Naive B cell (primary cell): ENCODE data around the gene FUT8. TPM values are rescaled to one million over a fixed set of nuclear protein-coding genes. Genes with fewer than 3 reads are reported as not detected.
A peak's percentile ranks its signal among the peaks of the same experiment; 100 is the strongest.

Source experiments
- ATAC-seq, 2 donors: fragments of 150-1000 bp; cut with Tn5 transposase; 2 replicates each; pipeline ENCODE4 v1.10.0; 2021; ENCODE audit warnings: low read depth in 2 of 2, mild to moderate bottlenecking in 2 of 2, moderate library complexity in 2 of 2
- DNase-seq: peaks from one replicate; pipeline ENCODE4 v3.0.0; 2022
- H3K27ac Mint-ChIP-seq, 6 donors: one replicate each; pipeline ENCODE4 v1.8.0; 2020 to 2022; ENCODE audit warnings: mild to moderate bottlenecking in 6 of 6, mixed read lengths in 6 of 6, moderate library complexity in 5 of 6, inconsistent platforms in 2 of 6
- H3K27me3 Mint-ChIP-seq, 3 donors: one replicate each; pipeline ENCODE4 v1.8.0; 2021 to 2022; ENCODE audit warnings: mixed read lengths in 3 of 3, mild to moderate bottlenecking in 1 of 3
- H3K36me3 Mint-ChIP-seq, 2 donors: one replicate each; pipeline ENCODE4 v1.8.0; 2020 to 2022; ENCODE audit warnings: mixed read lengths in 2 of 2, inconsistent platforms in 1 of 2, mild to moderate bottlenecking in 1 of 2
- H3K4me1 Mint-ChIP-seq, 3 donors: one replicate each; pipeline ENCODE4 v1.8.0; 2020 to 2022; ENCODE audit warnings: mixed read lengths in 3 of 3, inconsistent platforms in 1 of 3, mild to moderate bottlenecking in 1 of 3, moderate library complexity in 1 of 3
- H3K4me3 Mint-ChIP-seq, 8 donors: one replicate each; pipeline ENCODE4 v1.8.0; 2020 to 2022; ENCODE audit warnings: mild to moderate bottlenecking in 8 of 8, mixed read lengths in 8 of 8, moderate library complexity in 8 of 8, inconsistent platforms in 2 of 8
- H3K9me3 Mint-ChIP-seq, 7 donors: one replicate each; pipeline ENCODE4 v1.8.0; 2020 to 2022; ENCODE audit warnings: mixed read lengths in 7 of 7, mild to moderate bottlenecking in 5 of 7, inconsistent platforms in 2 of 7, moderate library complexity in 1 of 7
- polyA plus RNA-seq, 6 donors: library from polyadenylated mRNA; unstranded; fragments of 300-500 nt; fragmentation: Illumina TruSeq; gene quantifications; one replicate each; pipeline ENCODE4 v1.2.3, GENCODE V29; 2021; ENCODE audit warnings: low read depth in 6 of 6

FUT8 gene
- polyA plus RNA-seq, 6 donors from 2014 or later: 5.7 to 22.8 (median 16.2) TPM

DNA sequence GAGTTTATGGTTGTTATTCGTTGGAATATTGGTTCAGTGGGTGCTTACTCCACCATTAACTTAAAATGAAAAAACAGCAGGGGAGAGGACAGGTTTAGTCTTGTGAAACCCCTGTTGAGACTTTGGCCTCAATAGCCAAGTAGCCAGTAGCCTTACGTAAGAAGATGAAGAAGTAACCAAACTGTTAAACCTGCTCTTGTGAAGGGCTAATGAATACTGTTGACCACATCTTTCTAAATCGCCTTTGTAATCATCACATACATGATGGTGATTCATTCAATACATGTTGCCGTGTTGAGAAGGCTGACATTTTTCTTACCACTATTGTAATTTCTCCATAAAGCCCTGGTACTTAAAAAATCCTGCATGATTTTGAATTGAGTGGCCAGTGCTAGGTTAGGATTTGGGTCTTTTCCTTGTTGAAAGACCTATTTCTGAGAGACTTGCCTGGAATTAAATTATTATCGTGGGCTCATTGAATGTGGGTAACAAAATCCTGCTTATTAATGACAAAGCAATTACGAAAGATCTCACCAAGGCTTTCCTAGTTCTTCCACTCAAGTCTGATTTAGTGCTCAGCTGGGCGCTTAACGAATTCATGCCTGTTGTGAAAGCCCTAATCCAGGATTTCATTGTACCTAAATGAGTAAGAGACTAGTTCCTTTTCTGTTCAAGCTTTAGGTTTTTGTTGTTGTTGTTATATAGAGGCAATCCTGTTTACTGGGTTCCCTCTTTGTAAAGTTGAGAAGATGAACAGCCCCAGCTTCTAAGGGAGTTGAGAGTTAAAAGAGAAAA, 333.1 kb downstream of the FUT8 start:
- Mint-ChIP-seq H3K4me1 (no peaks in the 10 kb centered on the region), H3K27ac (no peak overlapping the region), H3K27me3 (no peaks in the 10 kb centered on the region), H3K4me3 (no peak overlapping the region), H3K36me3 (peaks cover 9 to 19% of the 10 kb centered on the region in 2 donors), H3K9me3 (no peaks in the 10 kb centered on the region)
- DNase-seq (no peak), ATAC-seq (no peak)

DNA sequence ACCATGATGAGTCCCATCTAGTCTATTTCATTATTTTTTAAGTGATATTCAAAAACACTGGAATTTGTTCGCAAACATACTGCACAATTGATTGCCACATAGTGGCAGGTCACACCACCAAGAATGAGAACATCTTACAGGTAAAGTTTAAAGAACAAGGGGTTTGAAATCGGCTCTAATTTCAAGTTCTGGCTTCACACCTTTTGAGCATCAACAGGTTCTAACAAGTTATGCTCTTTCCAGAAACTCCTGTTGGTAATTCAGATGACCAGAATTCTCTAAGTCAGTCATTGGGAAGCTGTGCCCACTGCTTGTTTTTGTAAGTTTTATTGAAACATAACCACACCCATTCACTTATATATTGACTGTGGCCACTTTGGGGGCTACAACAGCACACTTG, 336.3 kb downstream of the FUT8 start:
- ATAC-seq: no peak
- no peaks in the 10 kb centered on the region for H3K9me3 Mint-ChIP-seq
- H3K4me3 Mint-ChIP-seq: no peak overlapping the region
- peaks cover 0 to 14% of the 10 kb centered on the region in 2 donors for H3K36me3 Mint-ChIP-seq
- no peaks in the 10 kb centered on the region for H3K4me1 Mint-ChIP-seq
- no peaks in the 10 kb centered on the region for H3K27me3 Mint-ChIP-seq
- no peak for DNase-seq
- peak overlapping the region in 1 of 6 donors; percentile 17 for H3K27ac Mint-ChIP-seq

DNA sequence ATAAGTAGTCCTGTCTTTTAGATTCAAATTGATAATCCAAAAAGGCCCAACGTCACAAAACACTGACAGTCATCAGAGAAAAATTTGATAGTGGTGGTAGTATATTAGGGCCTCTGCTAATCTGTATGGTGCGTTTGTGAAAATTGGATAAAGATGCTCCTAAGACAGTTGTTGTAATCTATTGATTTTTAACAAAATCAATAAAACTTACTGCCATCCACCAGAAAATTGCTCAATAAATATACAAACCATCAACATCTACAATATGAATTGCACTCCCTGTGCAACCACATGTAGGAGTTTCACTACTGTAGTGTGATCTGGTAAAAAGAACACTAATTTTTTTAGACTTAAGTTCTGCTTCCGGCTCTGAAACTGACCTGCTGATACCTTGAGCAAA, 336.8 kb downstream of the FUT8 start:
- peak overlapping the region in 1 of 6 donors; percentile 16 for H3K27ac Mint-ChIP-seq
- ATAC-seq: no peak
- H3K4me3 Mint-ChIP-seq: no peak overlapping the region
- no peaks in the 10 kb centered on the region for H3K4me1 Mint-ChIP-seq
- DNase-seq: no peak
- no peaks in the 10 kb centered on the region for H3K9me3 Mint-ChIP-seq
- peaks cover 0 to 14% of the 10 kb centered on the region in 2 donors for H3K36me3 Mint-ChIP-seq
- no peaks in the 10 kb centered on the region for H3K27me3 Mint-ChIP-seq

DNA sequence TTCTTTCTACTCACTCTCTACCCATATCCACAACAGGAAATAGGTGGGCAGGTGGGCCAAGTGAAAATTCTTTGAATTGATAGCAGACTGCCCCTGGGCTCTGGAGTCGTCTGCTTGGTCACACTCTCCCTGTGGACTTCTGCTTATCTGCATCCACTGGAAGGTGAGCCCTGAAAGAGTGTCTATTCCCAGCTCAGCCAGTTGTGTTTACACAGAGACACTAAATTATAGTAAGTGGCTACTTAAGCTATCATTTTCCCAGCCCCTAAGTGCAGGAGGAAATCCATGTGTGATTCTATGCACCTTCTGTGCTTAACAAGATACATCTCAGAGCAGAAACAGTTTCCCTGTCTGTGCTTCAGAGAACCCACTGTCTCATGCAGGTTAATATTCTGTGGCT, 338.4 kb downstream of the FUT8 start:
- ATAC-seq (no peak), DNase-seq (no peak)
- Mint-ChIP-seq H3K9me3 (no peaks in the 10 kb centered on the region), H3K27ac (no peak overlapping the region), H3K36me3 (peaks cover 0 to 11% of the 10 kb centered on the region in 2 donors), H3K27me3 (no peaks in the 10 kb centered on the region), H3K4me1 (no peaks in the 10 kb centered on the region), H3K4me3 (no peak overlapping the region)

DNA sequence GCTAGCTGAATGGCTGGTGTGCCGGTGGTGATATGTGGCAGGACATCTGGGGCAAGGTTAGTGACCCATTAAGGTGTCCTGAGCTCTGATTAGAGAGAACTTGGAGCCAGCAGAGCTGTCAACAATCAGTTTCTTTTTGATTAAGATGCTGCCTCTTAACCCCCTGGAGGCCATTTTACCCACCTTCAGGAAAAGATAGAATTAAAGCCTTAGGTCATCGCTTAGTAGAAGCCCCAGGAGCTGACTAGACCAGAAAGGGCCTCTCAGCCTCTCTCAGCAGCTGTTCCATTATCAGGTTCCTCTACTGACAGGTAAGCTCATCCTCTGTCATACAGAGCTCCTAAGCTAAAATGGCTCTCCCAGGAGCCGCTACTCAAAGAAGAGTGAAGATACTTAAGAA, 339.0 kb downstream of the FUT8 start:
- Mint-ChIP-seq H3K36me3 (peaks cover 0 to 6% of the 10 kb centered on the region in 2 donors), H3K4me3 (no peak overlapping the region), H3K27me3 (no peaks in the 10 kb centered on the region), H3K4me1 (no peaks in the 10 kb centered on the region), H3K27ac (no peak overlapping the region), H3K9me3 (no peaks in the 10 kb centered on the region)
- ATAC-seq: no peak
- no peak for DNase-seq

DNA sequence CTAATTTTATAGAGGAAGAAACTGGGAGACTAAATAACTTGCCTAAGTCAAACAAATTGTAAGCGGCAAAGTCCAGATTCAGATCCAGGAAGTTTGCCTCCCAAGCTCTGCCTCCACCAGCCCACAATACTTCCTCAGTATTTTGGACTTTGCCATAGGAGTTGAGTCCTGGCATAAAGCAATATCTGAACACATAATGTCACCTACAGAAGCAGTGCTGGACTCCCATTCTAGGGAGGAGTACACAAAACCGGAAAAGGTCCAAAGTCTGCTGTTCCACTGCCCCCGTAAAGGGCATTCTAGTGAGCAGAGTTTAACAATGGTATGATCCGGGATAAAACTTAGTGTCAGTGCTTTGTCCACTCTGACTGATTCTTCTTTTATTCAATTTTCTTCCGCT, 340.5 kb downstream of the FUT8 start:
- Mint-ChIP-seq H3K4me3 (no peak overlapping the region), H3K27ac (no peak overlapping the region), H3K9me3 (no peaks in the 10 kb centered on the region), H3K4me1 (no peaks in the 10 kb centered on the region), H3K27me3 (no peaks in the 10 kb centered on the region), H3K36me3 (no peaks in the 10 kb centered on the region)
- DNase-seq (no peak), ATAC-seq (no peak)

DNA sequence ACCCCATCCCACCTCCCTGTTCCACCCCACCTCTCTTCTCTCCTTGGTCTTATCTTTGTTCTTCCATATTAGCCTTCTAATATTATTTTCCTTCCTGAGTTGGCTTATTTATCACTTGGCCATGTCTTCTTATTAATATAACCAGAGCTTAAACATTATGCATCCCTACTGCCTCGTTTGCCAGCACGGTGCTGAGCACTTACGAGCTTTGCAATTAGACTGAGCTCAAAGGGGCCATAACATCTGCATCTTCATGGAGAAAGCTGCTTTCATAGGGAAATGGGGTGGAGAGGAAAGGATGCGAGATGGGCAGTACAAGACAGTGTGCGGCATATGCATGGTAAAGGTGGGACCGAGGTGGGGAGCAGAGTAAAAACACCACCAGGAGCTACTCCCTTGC, 342.8 kb downstream of the FUT8 start:
- Mint-ChIP-seq H3K9me3 (peaks cover 0 to 12% (median 3%) of the 10 kb centered on the region in 7 donors), H3K27me3 (no peaks in the 10 kb centered on the region), H3K36me3 (no peaks in the 10 kb centered on the region), H3K4me3 (no peak overlapping the region), H3K27ac (no peak overlapping the region), H3K4me1 (no peaks in the 10 kb centered on the region)
- ATAC-seq (no peak), DNase-seq (no peak)

DNA sequence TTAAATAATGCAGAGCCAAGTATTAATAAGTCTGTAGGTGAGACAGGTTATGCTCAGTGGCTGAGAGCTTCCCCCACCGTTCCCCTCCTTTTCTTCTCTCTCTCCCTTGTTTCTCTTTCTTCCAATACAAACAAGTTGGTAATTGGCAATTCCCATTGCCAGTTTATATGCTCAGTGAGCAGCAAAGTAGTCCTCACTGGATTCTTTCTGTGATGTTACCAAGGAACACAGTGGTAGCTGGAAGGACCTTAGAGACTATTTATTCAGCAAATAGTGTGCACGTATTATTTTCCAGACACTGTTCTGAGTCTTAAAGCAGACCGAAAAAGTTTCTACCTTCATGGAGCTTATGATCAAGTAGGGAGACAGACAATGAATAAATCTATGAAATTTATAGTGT, 344.4 kb downstream of the FUT8 start:
- DNase-seq: no peak
- H3K27ac Mint-ChIP-seq: no peak overlapping the region
- H3K4me1 Mint-ChIP-seq: no peaks in the 10 kb centered on the region
- H3K27me3 Mint-ChIP-seq: peaks cover 0 to 5% (median 0%) of the 10 kb centered on the region in 3 donors
- H3K36me3 Mint-ChIP-seq: no peaks in the 10 kb centered on the region
- no peak overlapping the region for H3K4me3 Mint-ChIP-seq
- peaks cover 0 to 16% (median 6%) of the 10 kb centered on the region in 7 donors for H3K9me3 Mint-ChIP-seq
- ATAC-seq: no peak

DNA sequence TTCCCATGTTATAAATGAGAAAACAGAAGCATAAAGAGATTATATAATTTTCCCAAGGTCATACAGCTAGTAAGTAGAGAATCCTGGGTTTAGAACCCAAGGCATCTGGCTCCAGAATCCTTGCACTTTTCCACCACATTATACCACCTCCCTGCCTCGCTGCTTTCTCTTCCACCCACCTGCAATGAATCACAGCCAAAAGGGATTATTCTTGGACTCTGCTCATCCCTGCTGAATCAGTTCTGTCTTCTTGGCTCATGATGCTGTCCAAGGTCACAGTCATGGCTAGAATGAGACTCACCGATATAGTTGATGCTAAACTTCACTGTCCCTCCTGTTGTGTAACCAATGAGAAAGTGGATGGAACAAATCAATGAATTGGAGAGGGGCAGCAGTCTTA, 356.6 kb downstream of the FUT8 start:
- H3K27ac Mint-ChIP-seq: peak overlapping the region in 1 of 6 donors; percentile 49
- H3K4me3 Mint-ChIP-seq: peak overlapping the region in 1 of 8 donors; percentile 69
- H3K9me3 Mint-ChIP-seq: peaks cover 0 to 4% (median 1%) of the 10 kb centered on the region in 7 donors

DNA sequence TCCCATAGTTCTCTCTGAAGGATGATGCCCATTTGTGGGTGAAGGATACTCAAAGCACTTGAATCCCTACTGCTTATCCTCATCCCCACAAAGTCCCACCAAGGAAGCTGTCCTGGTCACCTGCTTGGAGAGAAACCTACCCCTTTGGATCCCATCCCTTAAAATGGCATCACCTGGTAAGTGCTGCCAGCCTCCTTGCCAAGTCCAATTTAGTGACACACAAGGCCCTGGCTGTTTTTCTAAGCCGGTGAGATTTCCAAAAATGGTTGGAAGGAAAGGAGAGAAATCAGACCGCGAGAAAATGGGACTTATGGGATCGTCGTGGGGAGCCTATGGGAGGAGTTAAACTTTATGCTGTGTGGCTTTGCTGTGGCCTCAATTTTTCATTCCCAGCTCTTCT, 358.2 kb downstream of the FUT8 start:
- no peak overlapping the region for H3K4me3 Mint-ChIP-seq
- peaks cover 0 to 6% (median 0%) of the 10 kb centered on the region in 3 donors for H3K27me3 Mint-ChIP-seq
- H3K9me3 Mint-ChIP-seq: peaks cover 0 to 4% (median 2%) of the 10 kb centered on the region in 7 donors
- ATAC-seq (no peak), DNase-seq (no peak)
- H3K27ac Mint-ChIP-seq: no peak overlapping the region
- no peaks in the 10 kb centered on the region for H3K4me1 Mint-ChIP-seq
- H3K36me3 Mint-ChIP-seq: no peaks in the 10 kb centered on the region

More for the DNA sequence above, 356.6 kb downstream of the FUT8 start:
- Mint-ChIP-seq H3K4me1 (no peaks in the 10 kb centered on the region), H3K36me3 (no peaks in the 10 kb centered on the region), H3K27me3 (peaks cover 0 to 7% (median 0%) of the 10 kb centered on the region in 3 donors)
- no peak for ATAC-seq
- DNase-seq: no peak

DNA sequence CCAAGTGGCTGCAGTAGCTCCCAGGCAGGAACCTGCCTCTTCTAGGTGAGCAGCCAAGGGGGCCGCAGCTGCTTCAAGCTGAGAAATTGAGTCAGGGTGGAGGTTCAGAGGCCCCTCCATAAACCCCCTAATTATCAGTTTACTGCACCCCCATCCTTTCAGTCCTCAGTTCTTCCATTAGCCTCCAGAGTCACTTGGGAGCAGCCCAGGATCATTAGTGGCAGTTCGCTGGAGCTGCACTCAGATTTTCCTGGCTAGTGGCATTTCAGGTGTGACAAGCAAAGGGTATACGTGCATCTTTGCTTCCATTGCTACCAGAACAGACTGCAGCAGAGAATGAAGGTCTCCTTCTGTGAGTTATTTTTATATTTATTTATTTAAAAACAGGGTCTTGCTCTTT, 358.7 kb downstream of the FUT8 start:
- Mint-ChIP-seq H3K27me3 (peaks cover 0 to 4% (median under 1%) of the 10 kb centered on the region in 3 donors), H3K4me3 (no peak overlapping the region), H3K36me3 (no peaks in the 10 kb centered on the region), H3K4me1 (no peaks in the 10 kb centered on the region), H3K9me3 (peaks cover 0 to 4% (median 0%) of the 10 kb centered on the region in 7 donors), H3K27ac (no peak overlapping the region)
- DNase-seq (no peak), ATAC-seq (no peak)

DNA sequence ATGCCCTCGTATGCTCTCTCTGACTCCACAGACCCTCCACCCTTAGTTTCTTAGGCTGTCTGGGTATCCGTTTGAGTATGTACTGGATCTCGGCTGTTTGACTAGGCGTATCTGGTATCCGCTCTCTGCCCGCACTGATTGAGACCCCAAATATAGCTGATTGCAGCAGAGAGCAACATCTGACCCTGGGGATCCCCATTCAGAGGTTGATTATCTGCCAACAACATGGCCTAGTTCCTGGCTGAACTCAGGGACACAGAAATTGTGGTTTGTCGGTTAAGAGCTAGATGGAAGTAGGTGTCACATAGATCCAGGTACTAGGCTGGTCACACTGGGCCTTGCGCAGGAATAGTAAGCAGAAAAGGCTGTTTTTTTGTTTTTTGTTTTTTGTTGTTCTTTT, 359.9 kb downstream of the FUT8 start:
- no peak overlapping the region for H3K4me3 Mint-ChIP-seq
- DNase-seq (no peak), ATAC-seq (no peak)
- H3K36me3 Mint-ChIP-seq: no peaks in the 10 kb centered on the region
- H3K4me1 Mint-ChIP-seq: no peaks in the 10 kb centered on the region
- H3K9me3 Mint-ChIP-seq: peaks cover 0 to 4% (median 0%) of the 10 kb centered on the region in 7 donors
- H3K27ac Mint-ChIP-seq: no peak overlapping the region
- peaks cover 0 to 5% (median 0%) of the 10 kb centered on the region in 3 donors for H3K27me3 Mint-ChIP-seq

DNA sequence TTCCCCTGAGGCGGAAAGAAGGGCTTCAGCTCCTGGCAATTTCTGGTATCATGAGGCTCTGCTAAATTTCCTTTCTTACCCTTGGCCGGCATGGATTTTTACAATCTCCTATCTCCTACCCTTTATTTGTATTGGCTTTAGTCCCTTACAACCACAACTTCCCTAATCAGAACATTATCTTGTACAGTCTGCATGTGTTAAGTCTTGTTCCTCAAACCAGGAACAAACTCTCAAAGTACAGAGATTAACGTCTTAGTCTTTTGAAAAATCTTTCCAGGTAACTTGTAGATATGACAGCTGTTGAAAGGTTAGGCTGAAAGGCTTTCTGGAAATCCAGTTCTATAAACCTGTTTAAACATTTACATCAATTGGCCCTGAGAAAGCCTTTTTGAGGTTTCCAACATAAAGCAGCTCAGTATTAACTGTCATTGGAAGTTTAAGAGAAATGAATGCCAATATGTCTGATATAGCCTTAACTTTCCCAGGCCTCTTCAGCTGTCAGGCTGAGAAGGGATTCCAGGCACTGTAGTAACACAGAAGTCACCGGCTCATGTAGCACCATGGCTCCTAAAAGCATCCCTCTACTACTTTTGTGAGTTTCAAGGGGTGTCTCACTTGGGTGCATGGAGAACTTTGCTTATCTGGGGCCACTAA, 360.5 kb downstream of the FUT8 start:
- DNase-seq (no peak), ATAC-seq (no peak)
- H3K36me3 Mint-ChIP-seq: no peaks in the 10 kb centered on the region
- H3K27me3 Mint-ChIP-seq: peaks cover 0 to 5% (median 0%) of the 10 kb centered on the region in 3 donors
- peaks cover 0 to 3% (median 0%) of the 10 kb centered on the region in 7 donors for H3K9me3 Mint-ChIP-seq
- H3K27ac Mint-ChIP-seq: no peak overlapping the region
- no peak overlapping the region for H3K4me3 Mint-ChIP-seq
- no peaks in the 10 kb centered on the region for H3K4me1 Mint-ChIP-seq

DNA sequence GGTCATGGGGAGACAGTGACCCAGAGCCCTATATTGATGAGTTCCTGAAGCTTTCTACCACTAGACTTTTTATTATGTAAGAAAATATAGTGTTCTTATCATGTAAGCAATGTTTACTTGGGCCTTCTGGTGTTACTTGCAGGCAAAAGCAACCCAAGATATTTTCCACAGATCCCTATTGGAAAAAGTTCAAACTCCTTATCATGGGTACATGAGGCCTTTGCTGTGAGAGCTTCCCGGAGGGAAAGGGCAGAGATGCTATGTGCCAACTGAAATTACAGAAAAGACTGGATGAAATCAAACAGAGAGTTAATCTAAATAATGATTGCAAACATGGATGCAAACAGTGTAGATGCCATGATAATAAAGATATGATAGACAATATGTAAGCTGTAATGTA, 361.5 kb downstream of the FUT8 start:
- no peak overlapping the region for H3K27ac Mint-ChIP-seq
- peaks cover 0 to 3% (median 0%) of the 10 kb centered on the region in 7 donors for H3K9me3 Mint-ChIP-seq
- peaks cover 0 to 5% (median 0%) of the 10 kb centered on the region in 3 donors for H3K27me3 Mint-ChIP-seq
- no peaks in the 10 kb centered on the region for H3K4me1 Mint-ChIP-seq
- H3K4me3 Mint-ChIP-seq: peak overlapping the region in 1 of 8 donors; percentile 29
- DNase-seq (no peak), ATAC-seq (no peak)
- H3K36me3 Mint-ChIP-seq: no peaks in the 10 kb centered on the region
